H1 (cell line): ENCODE results near the gene MTCH2. TPM values are rescaled to one million over a fixed set of nuclear protein-coding genes. Genes with fewer than 3 reads are reported as not detected.

ENCODE experiments used
- CTCF ChIA-PET: fragments of 300-600 bp; sonication (Branson Sonifier 250); formaldehyde crosslinking; loops from one replicate; lab custom pipeline; 2021; ENCODE audit not compliant: partially characterized antibody; lab: Charles Lee
- POLR2A ChIA-PET: fragments of 300-600 bp; sonication (Branson Sonifier 250); formaldehyde crosslinking; loops from one replicate; lab custom pipeline; 2021; ENCODE audit warnings: inconsistent platforms; ENCODE audit not compliant: partially characterized antibody; lab: Charles Lee
- DNase-seq, 2 experiments: peaks; one replicate each; pipeline versions ENCODE4 v3.0.0 to v3.0.0-alpha.2; 2010 to 2022; ENCODE audit warnings: low spot score in 2 of 2, low read depth in 1 of 2, mixed read lengths in 1 of 2
- FAIRE-seq: peaks from 2 replicates; lab custom pipeline; 2011; peaks lifted over from hg19 to GRCh38; lab: Jason Lieb, UNC
- H2AFZ ChIP-seq: 2 replicates; pipeline ENCODE4 v1.8.1; 2012; ENCODE audit warnings: low read length, inconsistent platforms
- H2AK5ac ChIP-seq: 2 replicates; pipeline ENCODE4 v1.6.1; 2013; ENCODE audit warnings: low read depth, low read length
- H2BK120ac ChIP-seq: replicated peaks from 2 replicates; pipeline ENCODE3; 2013; ENCODE audit warnings: low read depth, low read length, inconsistent platforms
- H2BK12ac ChIP-seq: 2 replicates; pipeline ENCODE4 v1.6.1; 2013; ENCODE audit warnings: low read depth, low read length
- H2BK15ac ChIP-seq: 2 replicates; pipeline ENCODE4 v1.6.1; 2013; ENCODE audit warnings: low read length
- H2BK20ac ChIP-seq: 2 replicates; pipeline ENCODE4 v1.6.1; 2013; ENCODE audit warnings: low read length
- H2BK5ac ChIP-seq: 2 replicates; pipeline ENCODE4 v1.6.1; 2013; ENCODE audit warnings: low read depth, low read length
- H3K14ac ChIP-seq: 2 replicates; pipeline ENCODE4 v1.6.1; 2013; ENCODE audit warnings: inconsistent platforms; ENCODE audit not compliant: insufficient read length
- H3K18ac ChIP-seq: 2 replicates; pipeline ENCODE4 v1.6.1; 2013; ENCODE audit warnings: low read length; ENCODE audit errors: extremely low read depth
- H3K23ac ChIP-seq: 2 replicates; pipeline ENCODE4 v1.6.1; 2013; ENCODE audit warnings: inconsistent platforms; ENCODE audit not compliant: insufficient read length
- H3K23me2 ChIP-seq: 2 replicates; pipeline ENCODE4 v1.6.1; 2013; ENCODE audit warnings: low read depth, low read length
- H3K27ac ChIP-seq: 2 replicates; pipeline ENCODE4 v1.6.1; 2011; ENCODE audit warnings: low read depth, low read length, inconsistent platforms
- H3K27me3 ChIP-seq, 4 experiments: replicated peaks in 1 of 4; 1 replicate in 1 of 4; 2 replicates in 3 of 4; pipeline versions ENCODE4 v1.6.1 to v1.8.1; 2011 to 2013; ENCODE audit warnings: low read length in 3 of 4, mild to moderate bottlenecking in 3 of 4, inconsistent platforms in 2 of 4, mixed read lengths in 2 of 4, moderate library complexity in 1 of 4; ENCODE audit not compliant: control insufficient read depth in 3 of 4, insufficient read depth in 3 of 4; ENCODE audit errors: extremely low read depth in 1 of 4
- H3K36me3 ChIP-seq, 4 experiments: 2 replicates each; pipeline versions ENCODE4 v1.6.1 to v1.8.1; 2011 to 2013; ENCODE audit warnings: mild to moderate bottlenecking in 4 of 4, low read length in 3 of 4, moderate library complexity in 2 of 4, control low read depth in 1 of 4, inconsistent platforms in 1 of 4; ENCODE audit not compliant: insufficient read depth in 4 of 4, control insufficient read depth in 2 of 4
- H3K4ac ChIP-seq: replicated peaks from 2 replicates; pipeline ENCODE3; 2013; ENCODE audit warnings: low read length, low read depth, mixed read lengths, inconsistent platforms; ENCODE audit not compliant: insufficient read length
- H3K4me1 ChIP-seq, 4 experiments: replicated peaks in 1 of 4; 1 replicate in 1 of 4; 2 replicates in 3 of 4; pipeline versions ENCODE4 v1.6.1 to v1.8.1; 2011 to 2013; ENCODE audit warnings: low read length in 3 of 4, inconsistent platforms in 2 of 4, mixed read lengths in 1 of 4; ENCODE audit not compliant: insufficient read depth in 4 of 4, control insufficient read depth in 3 of 4
- H3K4me2 ChIP-seq, 2 experiments: 2 replicates each; pipeline versions ENCODE4 v1.6.1 to v1.8.1; 2011 to 2013; ENCODE audit warnings: low read depth in 2 of 2, low read length in 2 of 2, control low read depth in 1 of 2, inconsistent platforms in 1 of 2, mild to moderate bottlenecking in 1 of 2; ENCODE audit not compliant: insufficient read depth in 1 of 2
- H3K4me3 ChIP-seq, 4 experiments: fragments of 200-600, 300-600 bp in 1 of 4; sonication (generic), shearing (Covaris generic), sonication (Bioruptor Twin) in 1 of 4; 2 replicates each; pipeline versions ENCODE4 v1.5.1 to v1.8.1; 2011 to 2016; ENCODE audit warnings: low read length in 4 of 4, low read depth in 3 of 4, control low read depth in 2 of 4, inconsistent platforms in 2 of 4, mild to moderate bottlenecking in 2 of 4, mixed read lengths in 1 of 4, moderate library complexity in 1 of 4; ENCODE audit not compliant: insufficient read depth in 2 of 4; ENCODE audit errors: extremely low read depth in 1 of 4
- H3K56ac ChIP-seq: replicated peaks from 2 replicates; pipeline ENCODE3; 2013; ENCODE audit warnings: low read depth, mild to moderate bottlenecking, mixed read lengths, low read length, inconsistent platforms; ENCODE audit not compliant: insufficient read length
- H3K79me1 ChIP-seq: 2 replicates; pipeline ENCODE4 v1.6.1; 2013; ENCODE audit warnings: low read depth, low read length, control low read depth
- H3K79me2 ChIP-seq, 2 experiments: 2 replicates each; pipeline versions ENCODE4 v1.6.1 to v1.8.1; 2012 to 2013; ENCODE audit warnings: low read length in 2 of 2, mild to moderate bottlenecking in 2 of 2, inconsistent platforms in 1 of 2; ENCODE audit not compliant: insufficient read depth in 2 of 2, control insufficient read depth in 1 of 2
- H3K9ac ChIP-seq, 4 experiments: replicated peaks in 1 of 4; 1 replicate in 1 of 4; 2 replicates in 3 of 4; pipeline versions ENCODE4 v1.6.1 to v1.8.1; 2011 to 2013; ENCODE audit warnings: low read depth in 3 of 4, low read length in 3 of 4, control low read depth in 2 of 4, mild to moderate bottlenecking in 2 of 4, moderate library complexity in 2 of 4, inconsistent platforms in 1 of 4; ENCODE audit errors: extremely low read depth in 1 of 4
- H3K9me3 ChIP-seq, 2 experiments: 2 replicates each; pipeline versions ENCODE4 v1.6.1 to v1.8.1; 2012 to 2013; ENCODE audit warnings: mild to moderate bottlenecking in 2 of 2, moderate library complexity in 2 of 2, control low read depth in 1 of 2, inconsistent platforms in 1 of 2, low read depth in 1 of 2, low read length in 1 of 2, mixed read lengths in 1 of 2; ENCODE audit not compliant: insufficient read depth in 2 of 2
- H4K20me1 ChIP-seq, 2 experiments: replicated peaks in 1 of 2; 2 replicates each; pipeline versions ENCODE3 to v1.8.1; 2011 to 2013; ENCODE audit warnings: inconsistent platforms in 2 of 2, low read length in 2 of 2, mild to moderate bottlenecking in 1 of 2; ENCODE audit not compliant: insufficient read depth in 2 of 2, control insufficient read depth in 1 of 2
- H4K5ac ChIP-seq: 2 replicates; pipeline ENCODE4 v1.6.1; 2013; ENCODE audit warnings: low read length, low read depth, mixed read lengths, inconsistent platforms; ENCODE audit not compliant: insufficient read length
- H4K8ac ChIP-seq: 2 replicates; pipeline ENCODE4 v1.8.0; 2013; ENCODE audit warnings: mild to moderate bottlenecking, moderate library complexity, low read length, inconsistent platforms; ENCODE audit not compliant: insufficient read depth; ENCODE audit errors: extremely low read depth
- H4K91ac ChIP-seq: replicated peaks from 2 replicates; pipeline ENCODE3; 2013; ENCODE audit warnings: low read length, mixed read lengths, inconsistent platforms; ENCODE audit not compliant: insufficient read length
- CEBPB ChIP-seq: IDR thresholded peaks from 2 replicates; pipeline ENCODE4 v1.6.1; 2012; ENCODE audit warnings: low read depth, low read length
- EZH2 ChIP-seq: fragments of 200-600 bp; sonication (generic); IDR thresholded peaks from 2 replicates; pipeline ENCODE4 v1.7.1; 2012; ENCODE audit warnings: low read depth, mild to moderate bottlenecking, moderate library complexity, low read length, inconsistent platforms; ENCODE audit not compliant: severe bottlenecking
- FOSL1 ChIP-seq: IDR thresholded peaks from 2 replicates; pipeline ENCODE4 v1.6.1; 2011; ENCODE audit warnings: mild to moderate bottlenecking, low read depth, low read length, moderate library complexity; ENCODE audit not compliant: insufficient read depth
- GABPA ChIP-seq: IDR thresholded peaks from 2 replicates; pipeline ENCODE4 v1.6.1; 2011; ENCODE audit warnings: mild to moderate bottlenecking, low read length, moderate library complexity, borderline replicate concordance; ENCODE audit not compliant: insufficient read depth
- POLR2AphosphoS5 ChIP-seq: IDR thresholded peaks from 2 replicates; pipeline ENCODE4 v1.6.1; 2011; ENCODE audit warnings: low read depth, low read length
- RXRA ChIP-seq: IDR thresholded peaks from 2 replicates; pipeline ENCODE4 v1.6.1; 2011; ENCODE audit warnings: low read depth, mild to moderate bottlenecking, low read length, moderate library complexity; ENCODE audit not compliant: insufficient read depth
- SAP30 ChIP-seq: fragments of 300-600 bp; sonication (generic); IDR thresholded peaks from 2 replicates; pipeline ENCODE4 v1.7.1; 2012; ENCODE audit warnings: low read length, moderate library complexity, mild to moderate bottlenecking, inconsistent platforms; ENCODE audit not compliant: insufficient read depth, insufficient replicate concordance
- SIN3A ChIP-seq, 2 experiments: IDR thresholded peaks in 1 of 2; conservative IDR thresholded peaks in 1 of 2; 2 replicates each; pipeline ENCODE4 v1.6.1; 2011 to 2012; ENCODE audit warnings: low read length in 2 of 2, improper control_type of control experiment in 1 of 2, low read depth in 1 of 2, mild to moderate bottlenecking in 1 of 2
- SP2 ChIP-seq: IDR thresholded peaks from 2 replicates; pipeline ENCODE4 v1.6.1; 2012; ENCODE audit warnings: mild to moderate bottlenecking, low read length, inconsistent platforms
- TEAD4 ChIP-seq: IDR thresholded peaks from 2 replicates; pipeline ENCODE4 v1.6.1; 2012; ENCODE audit warnings: low read depth, low read length, inconsistent platforms, mixed read lengths
- ZNF274 ChIP-seq: IDR thresholded peaks from 2 replicates; pipeline ENCODE4 v1.7.0; 2012; ENCODE audit warnings: low read length, borderline replicate concordance; ENCODE audit errors: extremely low read depth
- polyA plus RNA-seq, 7 experiments: library from polyadenylated mRNA; depleted of rRNA in 3 of 7; stranded (reverse) in 5 of 7; unstranded in 2 of 7; fragments of >200 nt in 5 of 7; fragments of 200-250 nt in 2 of 7; gene quantifications; 1 replicate in 5 of 7; 2 replicates in 1 of 7; 4 replicates in 1 of 7; pipeline versions ENCODE4 v1.2.1 to v1.2.3, GENCODE V29; 2011 to 2013; ENCODE audit warnings: missing spikeins in 2 of 7, mixed read lengths in 2 of 7
- total RNA-seq: library from RNA; stranded (reverse); fragmentation: NEBNext Ultra II Directional; extraction: Animal tissue kit (Norgen Biotek cat#: 25700); gene quantifications from 2 replicates; pipeline ENCODE4 v1.2.1, GENCODE V29; 2021
- TF ChIP-seq, protein P1 (sequence below): IDR thresholded peaks from 2 replicates; pipeline ENCODE4 v1.6.1; 2012; ENCODE audit warnings: inconsistent platforms
- TF ChIP-seq, protein P2 (sequence below): IDR thresholded peaks from 2 replicates; pipeline ENCODE4 v1.6.1; 2011; ENCODE audit warnings: low read depth, mild to moderate bottlenecking, low read length; ENCODE audit not compliant: insufficient read depth
- TF ChIP-seq, protein P3 (sequence below): IDR thresholded peaks from 2 replicates; pipeline ENCODE4 v1.6.1; 2012; ENCODE audit warnings: inconsistent platforms

MTCH2 gene
- total and polyA plus RNA-seq, 2 of the 8 experiments (the other 6 are each of a cell fraction or from before 2014, with no cell fraction given): 157 to 171 TPM

GRCh38 chr11:47668665-47669064 lies 26.3 kb upstream of the MTCH2 start:
- no peak overlapping the region for H2BK15ac ChIP-seq
- FAIRE-seq: no peak
- TF ChIP-seq TEAD4: no peak
- no peak for TF ChIP-seq EZH2
- TF ChIP-seq SIN3A (conservative IDR thresholded peaks at IDR 0.05 in 1 of 2, IDR thresholded peaks at IDR 0.05 in 1 of 2; ENCODE audit: low read depth in 1 of 2, low read length in 2 of 2): no peak
- TF ChIP-seq RXRA: no peak
- no peak for TF ChIP-seq FOSL1
- TF ChIP-seq, protein P1, sequence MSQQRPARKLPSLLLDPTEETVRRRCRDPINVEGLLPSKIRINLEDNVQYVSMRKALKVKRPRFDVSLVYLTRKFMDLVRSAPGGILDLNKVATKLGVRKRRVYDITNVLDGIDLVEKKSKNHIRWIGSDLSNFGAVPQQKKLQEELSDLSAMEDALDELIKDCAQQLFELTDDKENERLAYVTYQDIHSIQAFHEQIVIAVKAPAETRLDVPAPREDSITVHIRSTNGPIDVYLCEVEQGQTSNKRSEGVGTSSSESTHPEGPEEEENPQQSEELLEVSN: no peak
- no peak for TF ChIP-seq SAP30
- TF ChIP-seq, protein P2, sequence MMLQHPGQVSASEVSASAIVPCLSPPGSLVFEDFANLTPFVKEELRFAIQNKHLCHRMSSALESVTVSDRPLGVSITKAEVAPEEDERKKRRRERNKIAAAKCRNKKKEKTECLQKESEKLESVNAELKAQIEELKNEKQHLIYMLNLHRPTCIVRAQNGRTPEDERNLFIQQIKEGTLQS: no peak
- TF ChIP-seq, protein P3, sequence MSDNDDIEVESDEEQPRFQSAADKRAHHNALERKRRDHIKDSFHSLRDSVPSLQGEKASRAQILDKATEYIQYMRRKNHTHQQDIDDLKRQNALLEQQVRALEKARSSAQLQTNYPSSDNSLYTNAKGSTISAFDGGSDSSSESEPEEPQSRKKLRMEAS: no peak
- no peak for TF ChIP-seq CEBPB
- no peak for TF ChIP-seq POLR2AphosphoS5
- TF ChIP-seq GABPA: no peak
- no peak for TF ChIP-seq SP2
- TF ChIP-seq ZNF274: no peak

More at GRCh38 chr11:47668665-47669064, 26.3 kb upstream of the MTCH2 start:
- Histone ChIP-seq H2AK5ac (no peak overlapping the region), H4K8ac (no peak overlapping the region), H3K4me3 (no peak overlapping the region), H2BK120ac (no peak overlapping the region), H3K9ac (no peak overlapping the region), H4K91ac (no peak overlapping the region), H3K18ac (no peak overlapping the region), H3K56ac (no peak overlapping the region), H3K14ac (no peak overlapping the region), H3K9me3 (no peaks in the 10 kb centered on the region), H2BK12ac (no peak overlapping the region), H3K79me2 (no peaks in the 10 kb centered on the region), H4K5ac (no peak overlapping the region), H3K4me2 (no peak overlapping the region), H2BK5ac (no peak overlapping the region), H3K23ac (no peak overlapping the region), H2AFZ (no peak overlapping the region), H4K20me1 (no peaks in the 10 kb centered on the region), H3K27me3 (no peaks in the 10 kb centered on the region), H3K23me2 (no peaks in the 10 kb centered on the region), H3K36me3 (no peaks in the 10 kb centered on the region), H3K27ac (no peak overlapping the region), H3K79me1 (no peaks in the 10 kb centered on the region), H3K4ac (no peak overlapping the region), H2BK20ac (no peak overlapping the region), H3K4me1 (no peaks in the 10 kb centered on the region)
- no peak for DNase-seq
- POLR2A ChIA-PET: interaction anchor here (0.7 kb wide), 1 partner anchor 14 kb away, joined by 3 read pairs; no protein-coding TSS in a partner anchor
- CTCF ChIA-PET: no interaction called here
